ENCODE data around the gene TMEM267. TPM values are rescaled to one million over a fixed set of nuclear protein-coding genes. Genes with fewer than 3 reads are reported as not detected.

Gene TMEM267
- total and polyA plus RNA-seq, 2 of the 4 experiments (the other 2 are of a cell fraction) = 9.2 to 12.0 TPM

- H3K18ac ChIP-seq (ENCODE audit: low read depth, low read length) = no peak overlapping the region
- no peaks in the 10 kb centered on the region for H3K36me3 ChIP-seq (ENCODE audit: control insufficient read depth, insufficient read depth, low read length)
- H3K4ac ChIP-seq (ENCODE audit: low read depth, low read length) = no peak overlapping the region
- H3K9ac ChIP-seq (ENCODE audit: low read depth, low read length) = no peak overlapping the region
- ATAC-seq (ENCODE audit: low read depth) (no peak), DNase-seq (no peak)
- H3K9me1 ChIP-seq (ENCODE audit: insufficient read depth, low read length) = no peaks in the 10 kb centered on the region
- H4K91ac ChIP-seq (ENCODE audit: insufficient read depth, low read depth, low read length) = no peak overlapping the region
- no peak overlapping the region for H2AFZ ChIP-seq (replicated peaks; ENCODE audit: low read length, poor library complexity)
- CTCF ChIA-PET = no interaction called here
- H3K9me3 ChIP-seq (ENCODE audit: control insufficient read depth, insufficient read depth, low read length) = no peaks in the 10 kb centered on the region
- no peak overlapping the region for H3K14ac ChIP-seq (replicated peaks; ENCODE audit: low read depth, low read length)
- no peak overlapping the region for H2AK5ac ChIP-seq (ENCODE audit: low read depth, low read length)
- dilution Hi-C loops (cut with HindIII; ENCODE audit: low sequenced_read_pairs, unreplicated experiment) (no loop called here), intact Hi-C loops (cut with micrococcal nuclease) (no loop called here), in situ Hi-C loops (cut with MboI; ENCODE audit: low sequenced_read_pairs) (no loop called here)
- H2BK15ac ChIP-seq (ENCODE audit: low read depth, low read length) = no peak overlapping the region
- TF ChIP-seq CTCF (conservative IDR thresholded peaks at IDR 0.05; ENCODE audit: low read depth, low read length) (no peak), RAD21 (IDR thresholded peaks at IDR 0.05; ENCODE audit: low read length) (no peak), MAFK (IDR thresholded peaks at IDR 0.05; ENCODE audit: low read depth, low read length) (no peak), RCOR1 (IDR thresholded peaks at IDR 0.05; ENCODE audit: insufficient replicate concordance, low read length) (no peak), CEBPB (IDR thresholded peaks at IDR 0.05; ENCODE audit: low read depth, low read length) (no peak), ELK1 (IDR thresholded peaks at IDR 0.05; ENCODE audit: borderline replicate concordance, low read depth, low read length) (no peak), MXI1 (IDR thresholded peaks at IDR 0.05; ENCODE audit: borderline replicate concordance, low read depth, low read length) (no peak), NFE2L2 (IDR thresholded peaks at IDR 0.05; ENCODE audit: low read depth, low read length) (no peak), CHD1 (IDR thresholded peaks at IDR 0.05; ENCODE audit: low read depth, low read length) (no peak), USF2 (IDR thresholded peaks at IDR 0.05; ENCODE audit: low read depth, low read length) (no peak), MAZ (IDR thresholded peaks at IDR 0.05; ENCODE audit: borderline replicate concordance, low read depth, low read length) (no peak), FOS (IDR thresholded peaks at IDR 0.05; ENCODE audit: low read depth, low read length) (no peak), SMC3 (IDR thresholded peaks at IDR 0.05; ENCODE audit: low read depth, low read length) (no peak), RFX5 (IDR thresholded peaks at IDR 0.05; ENCODE audit: low read depth, low read length) (no peak), POLR2A (IDR thresholded peaks at IDR 0.05; ENCODE audit: low read depth, low read length) (no peak), BHLHE40 (IDR thresholded peaks at IDR 0.05; ENCODE audit: low read depth, low read length) (no peak)
- H4K20me1 ChIP-seq (ENCODE audit: insufficient read depth, low read length) = no peaks in the 10 kb centered on the region
- no peak overlapping the region for H3K27ac ChIP-seq (ENCODE audit: insufficient read depth, low read length)
- H2BK120ac ChIP-seq (ENCODE audit: low read depth, low read length) = no peak overlapping the region
- H3K4me3 ChIP-seq (ENCODE audit: insufficient read depth, low read depth, low read length) = no peak overlapping the region
- H3K23ac ChIP-seq (ENCODE audit: low read depth, low read length) = no peak overlapping the region
- peaks cover 13% of the 10 kb centered on the region for H3K27me3 ChIP-seq (ENCODE audit: control insufficient read depth, insufficient read depth, low read length)
- H4K5ac ChIP-seq (ENCODE audit: low read depth, low read length) = no peak overlapping the region
- WGBS, 2 experiments (ENCODE audit: extremely low coverage in 2 of 2, insufficient read length in 1 of 2) = no CpG with 5 or more reads among the region's 3 CpGs
- H4K8ac ChIP-seq (ENCODE audit: low read depth in 2 of 2, low read length in 2 of 2) = no peak overlapping the region
- H3K4me1 ChIP-seq (ENCODE audit: control insufficient read depth, insufficient read depth, low read length) = no peaks in the 10 kb centered on the region
- no peaks in the 10 kb centered on the region for H3K79me1 ChIP-seq (ENCODE audit: low read depth in 1 of 2, low read length in 2 of 2)
- no peak overlapping the region for H3K56ac ChIP-seq (ENCODE audit: extremely low read depth, insufficient read depth, low read length)
- no peak overlapping the region for H3K4me2 ChIP-seq (ENCODE audit: low read depth, low read length)
- no TSS peak for BruUV-seq (replicated peaks)
- H2BK20ac ChIP-seq (ENCODE audit: low read depth, low read length) = no peak overlapping the region
- no peak overlapping the region for H2AK9ac ChIP-seq (replicated peaks; ENCODE audit: low read depth, low read length, poor library complexity)
- POLR2A ChIA-PET (ENCODE audit: unreplicated experiment) = no interaction called here
- no peak overlapping the region for H2BK5ac ChIP-seq (ENCODE audit: low read depth, low read length, poor library complexity, severe bottlenecking)
These were observed 67.5 kb downstream of the TMEM267 start for GRCh38 chr5:43415935-43416802.

Data from IMR-90 (cell line).